Transverse colon (tissue), 4 donors: ENCODE measurements around the gene LZIC.

Experiments
- EP300 ChIP-seq: sonication (generic); formaldehyde crosslinking; IDR thresholded peaks from one replicate; pipeline ENCODE4 v1.6.1; 2017; ENCODE audit warnings: antibody characterized with exemption, low read depth
- POLR2A ChIP-seq: fragments of 450-650 bp; IDR thresholded peaks from one replicate; pipeline ENCODE4 v1.6.1; 2016; ENCODE audit warnings: antibody characterized with exemption, mild to moderate bottlenecking, moderate library complexity
- POLR2AphosphoS5 ChIP-seq, 3 donors: sonication (generic); formaldehyde crosslinking; IDR thresholded peaks; one replicate each; pipeline ENCODE4 v1.6.1; 2016; ENCODE audit warnings: antibody characterized with exemption in 3 of 3
- TF ChIP-seq, protein P1 (sequence below), 5 experiments: fragments of 200-600 bp in 3 of 5; fragments of 450-650 bp in 2 of 5; sonication (generic) in 3 of 5; IDR thresholded peaks; 1 replicate in 2 of 5; 2 replicates in 3 of 5; pipeline ENCODE4 v1.5.1; 2016 to 2017; ENCODE audit warnings: antibody characterized with exemption in 5 of 5, inconsistent platforms in 3 of 5, mild to moderate bottlenecking in 2 of 5, moderate library complexity in 1 of 5

DNA sequence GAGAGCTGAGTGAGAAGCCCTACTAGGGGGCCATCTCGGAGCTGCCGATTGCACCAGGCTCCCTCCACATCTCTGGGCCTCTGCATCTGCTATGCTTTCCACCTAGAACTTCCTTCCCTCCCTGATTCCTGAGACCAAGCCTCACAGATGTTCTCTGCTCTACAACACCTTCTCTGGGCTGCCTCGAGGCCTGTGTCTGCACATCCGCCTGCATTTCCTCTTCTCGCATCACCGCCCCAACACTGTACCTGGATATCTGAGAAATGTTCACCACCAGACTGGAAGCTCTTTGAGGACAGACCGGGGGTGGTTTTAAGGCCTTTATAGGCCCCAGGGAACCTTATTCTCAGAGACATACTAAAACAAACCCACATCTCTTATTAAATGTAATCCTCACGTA lies 53.8 kb downstream of the LZIC start:
- TF ChIP-seq POLR2A (no peak), POLR2AphosphoS5 (IDR thresholded peaks at IDR 0.05) (no peak), EP300 (no peak)
- TF ChIP-seq, protein P1, sequence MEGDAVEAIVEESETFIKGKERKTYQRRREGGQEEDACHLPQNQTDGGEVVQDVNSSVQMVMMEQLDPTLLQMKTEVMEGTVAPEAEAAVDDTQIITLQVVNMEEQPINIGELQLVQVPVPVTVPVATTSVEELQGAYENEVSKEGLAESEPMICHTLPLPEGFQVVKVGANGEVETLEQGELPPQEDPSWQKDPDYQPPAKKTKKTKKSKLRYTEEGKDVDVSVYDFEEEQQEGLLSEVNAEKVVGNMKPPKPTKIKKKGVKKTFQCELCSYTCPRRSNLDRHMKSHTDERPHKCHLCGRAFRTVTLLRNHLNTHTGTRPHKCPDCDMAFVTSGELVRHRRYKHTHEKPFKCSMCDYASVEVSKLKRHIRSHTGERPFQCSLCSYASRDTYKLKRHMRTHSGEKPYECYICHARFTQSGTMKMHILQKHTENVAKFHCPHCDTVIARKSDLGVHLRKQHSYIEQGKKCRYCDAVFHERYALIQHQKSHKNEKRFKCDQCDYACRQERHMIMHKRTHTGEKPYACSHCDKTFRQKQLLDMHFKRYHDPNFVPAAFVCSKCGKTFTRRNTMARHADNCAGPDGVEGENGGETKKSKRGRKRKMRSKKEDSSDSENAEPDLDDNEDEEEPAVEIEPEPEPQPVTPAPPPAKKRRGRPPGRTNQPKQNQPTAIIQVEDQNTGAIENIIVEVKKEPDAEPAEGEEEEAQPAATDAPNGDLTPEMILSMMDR (IDR thresholded peaks at IDR 0.05) = no peak
